AG04450 (cell line): Measurements from ENCODE around the gene CELA2A. TPM values are rescaled to one million over a fixed set of nuclear protein-coding genes. Genes with fewer than 3 reads are reported as not detected.

Experiments
- CTCF ChIA-PET: fragments of 300-600, 350-600 bp; formaldehyde crosslinking; extraction: SDS; loops from one replicate; lab custom pipeline; 2022; ENCODE audit warnings: antibody characterized with exemption, inconsistent platforms; lab: Charles Lee
- POLR2A ChIA-PET: fragments of 350-600 bp; formaldehyde crosslinking; extraction: SDS; loops from one replicate; lab custom pipeline; 2021; ENCODE audit warnings: antibody characterized with exemption, inconsistent platforms; lab: Yijun Ruan, JAX
- DNase-seq: peaks from one replicate; pipeline ENCODE4 v3.0.0-alpha.2; 2011; ENCODE audit warnings: low read depth, low spot score
- H3K27ac ChIP-seq: one replicate; pipeline ENCODE4 v1.5.1; 2012; ENCODE audit warnings: low read depth, low read length, control low read depth
- H3K27me3 ChIP-seq: one replicate; pipeline ENCODE4 v1.6.0; 2012; ENCODE audit warnings: low read length; ENCODE audit not compliant: control insufficient read depth, insufficient read depth
- H3K4me3 ChIP-seq: 2 replicates; pipeline ENCODE4 v1.5.1; 2011; ENCODE audit warnings: mild to moderate bottlenecking, low read depth, low read length, control low read depth
- H3K9me3 ChIP-seq: 2 replicates; pipeline ENCODE4 v1.5.1; 2012; ENCODE audit warnings: low read length; ENCODE audit not compliant: control insufficient read depth, insufficient read depth
- polyA plus RNA-seq: library from polyadenylated mRNA; depleted of rRNA; stranded (reverse); fragments of >200 nt; gene quantifications from 2 replicates; pipeline ENCODE4 v1.2.3, GENCODE V29; 2011
- TF ChIP-seq, protein P1 (sequence below): IDR thresholded peaks from 2 replicates; pipeline ENCODE4 v1.5.1; 2011; ENCODE audit warnings: low read depth, low read length, control low read depth, inconsistent platforms

CELA2A gene
- polyA plus RNA-seq, 1 experiment = not detected

GRCh38 chr1:15442119-15442518 is 14.4 kb upstream of the CELA2A start:
- peaks cover 9% of the 10 kb centered on the region for H3K27me3 ChIP-seq
- no peak overlapping the region for H3K27ac ChIP-seq
- TF ChIP-seq, protein P1, sequence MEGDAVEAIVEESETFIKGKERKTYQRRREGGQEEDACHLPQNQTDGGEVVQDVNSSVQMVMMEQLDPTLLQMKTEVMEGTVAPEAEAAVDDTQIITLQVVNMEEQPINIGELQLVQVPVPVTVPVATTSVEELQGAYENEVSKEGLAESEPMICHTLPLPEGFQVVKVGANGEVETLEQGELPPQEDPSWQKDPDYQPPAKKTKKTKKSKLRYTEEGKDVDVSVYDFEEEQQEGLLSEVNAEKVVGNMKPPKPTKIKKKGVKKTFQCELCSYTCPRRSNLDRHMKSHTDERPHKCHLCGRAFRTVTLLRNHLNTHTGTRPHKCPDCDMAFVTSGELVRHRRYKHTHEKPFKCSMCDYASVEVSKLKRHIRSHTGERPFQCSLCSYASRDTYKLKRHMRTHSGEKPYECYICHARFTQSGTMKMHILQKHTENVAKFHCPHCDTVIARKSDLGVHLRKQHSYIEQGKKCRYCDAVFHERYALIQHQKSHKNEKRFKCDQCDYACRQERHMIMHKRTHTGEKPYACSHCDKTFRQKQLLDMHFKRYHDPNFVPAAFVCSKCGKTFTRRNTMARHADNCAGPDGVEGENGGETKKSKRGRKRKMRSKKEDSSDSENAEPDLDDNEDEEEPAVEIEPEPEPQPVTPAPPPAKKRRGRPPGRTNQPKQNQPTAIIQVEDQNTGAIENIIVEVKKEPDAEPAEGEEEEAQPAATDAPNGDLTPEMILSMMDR = no peak
- H3K4me3 ChIP-seq = no peak overlapping the region
- H3K9me3 ChIP-seq = no peaks in the 10 kb centered on the region; the same call in 1 of the 2 replicates
- ChIA-PET POLR2A (no interaction called here), CTCF (interaction anchor here (2.4 kb wide), 1 partner anchor 11 kb away, joined by 12 read pairs; no protein-coding TSS in a partner anchor)
- DNase-seq = no peak

DNA sequence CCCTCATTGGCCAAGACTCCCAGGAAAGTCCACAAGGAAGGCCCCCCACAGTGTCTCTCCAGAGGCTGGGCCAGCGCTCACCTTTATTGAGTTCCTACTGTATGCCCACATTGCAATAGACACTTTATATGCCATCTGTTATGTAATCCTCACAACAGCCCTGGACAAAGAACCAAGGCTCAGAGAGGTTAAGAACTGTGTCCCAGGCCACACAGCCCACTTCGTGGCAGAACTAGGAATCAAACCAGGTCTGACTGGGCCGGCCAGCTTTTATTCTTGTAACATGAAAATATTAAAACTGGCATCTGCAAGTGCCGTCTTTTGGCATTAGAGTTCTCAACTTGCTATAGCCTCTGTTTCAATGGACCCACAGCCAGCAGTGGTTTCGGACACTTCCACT is 13.8 kb upstream of the CELA2A start:
- peaks cover 14% of the 10 kb centered on the region for H3K27me3 ChIP-seq
- POLR2A ChIA-PET = no interaction called here
- no peak for DNase-seq
- TF ChIP-seq, protein P1 = no peak
- CTCF ChIA-PET = interaction anchor here (0.8 to 2.4 kb wide), 3 partner anchors 10 to 119 kb away, joined by 3 to 12 read pairs (median 4); no protein-coding TSS in a partner anchor
- H3K9me3 ChIP-seq = no peaks in the 10 kb centered on the region; the same call in 1 of the 2 replicates
- no peak overlapping the region for H3K27ac ChIP-seq
- no peak overlapping the region for H3K4me3 ChIP-seq

GRCh38 chr1:15443281-15443680 is 13.3 kb upstream of the CELA2A start:
- Histone ChIP-seq H3K27me3 (peaks cover 14% of the 10 kb centered on the region), H3K27ac (no peak overlapping the region), H3K9me3 (no peaks in the 10 kb centered on the region; the same call in 1 of the 2 replicates), H3K4me3 (no peak overlapping the region)
- ChIA-PET POLR2A (no interaction called here), CTCF (interaction anchor here (1.2 to 2.4 kb wide), 2 partner anchors 10 to 12 kb away, joined by 3 to 12 read pairs; no protein-coding TSS in a partner anchor)
- TF ChIP-seq, protein P1 = no peak
- DNase-seq = no peak

DNA sequence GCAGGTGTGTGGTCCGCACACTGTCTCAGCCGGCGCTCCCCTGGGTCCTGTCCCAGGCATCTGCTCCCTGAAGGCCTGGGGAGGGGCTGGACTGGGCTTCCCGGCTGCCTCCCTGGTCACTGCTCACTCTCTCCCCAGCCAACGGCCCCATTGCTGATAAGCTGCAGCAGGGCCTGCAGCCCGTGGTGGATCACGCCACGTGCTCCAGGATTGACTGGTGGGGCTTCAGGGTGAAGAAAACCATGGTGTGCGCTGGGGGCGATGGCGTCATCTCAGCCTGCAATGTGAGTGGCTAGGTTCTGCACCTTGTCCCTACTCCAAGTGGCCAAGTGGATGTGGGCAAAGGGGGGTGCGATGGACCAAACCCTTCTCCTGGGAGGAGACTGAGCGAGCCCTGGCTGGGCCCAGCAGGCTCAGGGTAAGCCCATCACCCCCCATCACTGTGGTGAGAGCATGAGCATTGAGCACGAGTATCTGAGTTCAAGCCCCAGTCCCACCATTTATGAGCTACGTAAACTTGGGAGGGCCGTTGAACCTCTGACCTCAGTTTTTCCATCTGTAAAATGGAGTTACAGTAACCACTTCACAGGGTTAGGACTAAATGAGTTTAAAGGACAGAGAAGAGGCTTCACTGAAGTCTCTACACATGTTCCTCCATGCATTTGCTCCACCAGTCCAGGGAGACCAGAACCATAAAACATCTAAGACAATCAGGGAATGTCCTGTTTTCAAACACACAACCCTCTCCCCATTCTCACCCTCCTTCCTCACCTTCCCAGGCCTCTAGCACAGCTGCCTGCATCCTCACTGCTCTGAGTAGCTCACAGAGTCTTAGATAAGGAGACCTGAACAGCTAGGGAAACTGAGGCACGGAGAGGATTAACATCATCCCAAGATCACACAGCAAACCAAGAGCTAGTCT is 11.8 kb upstream of the CELA2A start:
- H3K27me3 ChIP-seq = peaks cover 14% of the 10 kb centered on the region
- DNase-seq = no peak
- H3K4me3 ChIP-seq = no peak overlapping the region
- TF ChIP-seq, protein P1 = no peak
- ChIA-PET POLR2A (no interaction called here), CTCF (interaction anchor here (1.3 to 2.4 kb wide), 2 partner anchors 8 to 14 kb away, joined by 3 to 12 read pairs; no protein-coding TSS in a partner anchor)
- H3K9me3 ChIP-seq = no peaks in the 10 kb centered on the region; the same call in 1 of the 2 replicates
- H3K27ac ChIP-seq = no peak overlapping the region
